Esophagus squamous epithelium (tissue), 5 donors: Measurements from ENCODE around the gene BRPF1. TPM values are rescaled to one million over a fixed set of nuclear protein-coding genes. Genes with fewer than 3 reads are reported as not detected.
A peak's percentile ranks its signal among the peaks of the same experiment; 100 is the strongest.

Experiments
- DNase-seq: peaks from one replicate; lab custom pipeline; 2025; lab: John Stamatoyannopoulos, UW
- H3K27ac ChIP-seq, 4 donors: fragments of 200-600 bp; sonication (generic); one replicate each; pipeline ENCODE4 v1.5.1; 2016 to 2019; ENCODE audit warnings: mild to moderate bottlenecking in 1 of 4
- H3K27me3 ChIP-seq, 4 donors: fragments of 200-600 bp; sonication (generic); 1 replicate in 3 of 4; 2 replicates in 1 of 4; pipeline versions ENCODE4 v1.5.1 to v1.6.0; 2017 to 2021; ENCODE audit warnings: antibody characterized with exemption in 1 of 4
- H3K36me3 ChIP-seq, 3 donors: fragments of 200-600 bp; sonication (generic); one replicate each; pipeline ENCODE4 v1.5.1; 2016 to 2019
- H3K4me1 ChIP-seq, 3 donors: fragments of 200-600 bp; sonication (generic); one replicate each; pipeline ENCODE4 v1.5.1; 2017 to 2019
- H3K4me3 ChIP-seq, 4 donors: fragments of 200-600 bp; sonication (generic); 1 replicate in 3 of 4; 2 replicates in 1 of 4; pipeline ENCODE4 v1.5.1; 2016 to 2019; ENCODE audit warnings: mild to moderate bottlenecking in 2 of 4, moderate library complexity in 1 of 4
- H3K9me3 ChIP-seq, 3 donors: fragments of 200-600 bp; sonication (generic); one replicate each; pipeline ENCODE4 v1.5.1; 2016 to 2019
- CTCF ChIP-seq, 6 experiments: fragments of 450-650 bp in 4 of 6; fragments of 200-600 bp in 2 of 6; sonication (generic) in 2 of 6; IDR thresholded peaks; one replicate each; pipeline ENCODE4 v1.5.1; 2016 to 2019; ENCODE audit warnings: antibody characterized with exemption in 6 of 6, mild to moderate bottlenecking in 4 of 6, moderate library complexity in 4 of 6
- POLR2A ChIP-seq, 4 donors: fragments of 450-650 bp; IDR thresholded peaks; one replicate each; pipeline ENCODE4 v1.6.1; 2017; ENCODE audit warnings: antibody characterized with exemption in 4 of 4, mild to moderate bottlenecking in 4 of 4, moderate library complexity in 3 of 4
- WGBS, 2 donors: methylation state at CpG; one replicate each; pipeline ENCODE4 v1.1.5; 2018; 5-methylcytosine and 5-hydroxymethylcytosine counted together
- intact Hi-C: fragments of 100-400 bp; cut with DNase I; formaldehyde crosslinking; loops from one replicate; pipeline ENCODE4 v1.15.0; 2022
- total RNA-seq, 4 donors: library from RNA; depleted of rRNA; stranded (reverse); fragments of >200 nt; gene quantifications; one replicate each; pipeline ENCODE4 v1.1.0, GENCODE V29; 2016
- donor health status: DM: yes; HTN: yes; CAD: no.

The BRPF1 gene
- total RNA-seq, 4 donors from 2014 or later, result 9.8 to 18.3 (median 15.4) TPM

- 79 to 82% methylated on average over 3 of the region's 6 CpGs for WGBS, 2 donors
- H3K36me3 ChIP-seq, result peaks cover 5 to 52% (median 5%) of the 10 kb centered on the region in 3 donors
- no peak overlapping the region for H3K27ac ChIP-seq
- no peaks in the 10 kb centered on the region for H3K27me3 ChIP-seq
- peaks cover 0 to 32% (median 4%) of the 10 kb centered on the region in 3 donors for H3K4me1 ChIP-seq
- intact Hi-C loops, result no loop called here
- DNase-seq, result no peak
- H3K4me3 ChIP-seq, result no peak overlapping the region
- no peaks in the 10 kb centered on the region for H3K9me3 ChIP-seq
- TF ChIP-seq POLR2A (IDR thresholded peaks at IDR 0.05) (no peak), CTCF (IDR thresholded peaks at IDR 0.05) (no peak)
These were observed 47.6 kb downstream of the BRPF1 start for GRCh38 chr3:9779075-9779593.

DNA sequence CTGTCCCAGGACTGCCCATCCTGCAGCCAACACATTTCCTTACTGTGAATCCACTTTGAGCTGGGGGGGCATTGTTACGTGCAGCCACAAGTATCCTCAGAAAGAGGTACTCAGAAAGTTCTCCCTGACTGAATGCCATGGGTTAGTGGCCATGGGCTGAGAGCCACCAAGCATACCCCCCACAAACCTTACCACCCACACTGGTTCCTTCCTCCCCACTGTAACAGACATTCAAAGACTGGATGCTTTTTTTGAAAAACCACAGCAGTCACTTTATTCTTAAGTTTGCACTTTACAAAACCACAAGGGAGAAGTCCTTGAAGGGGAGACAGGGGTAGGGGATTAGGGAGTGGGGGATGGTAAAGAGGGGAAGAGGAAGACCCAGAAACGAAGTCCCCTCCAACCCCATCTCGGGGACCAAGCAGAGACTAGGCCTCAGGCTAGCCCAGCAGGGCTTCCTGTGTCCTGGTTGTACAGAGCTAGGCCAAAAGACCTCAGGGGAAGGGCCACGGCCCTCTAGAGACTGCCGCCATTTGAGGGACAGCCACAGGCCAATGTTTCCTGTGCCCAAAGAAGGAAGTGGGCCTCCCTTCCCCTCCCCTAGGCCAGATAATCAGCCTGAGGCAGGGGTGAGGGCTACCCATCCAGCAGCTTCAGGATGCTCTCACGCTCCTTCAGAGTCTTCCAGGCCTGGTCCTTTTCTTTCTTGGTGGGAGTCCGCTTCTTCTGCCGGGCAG is 48.4 kb downstream of the BRPF1 start:
- TF ChIP-seq CTCF (IDR thresholded peaks at IDR 0.05) (no peak), POLR2A (IDR thresholded peaks at IDR 0.05) (no peak)
- peaks cover 5 to 60% (median 5%) of the 10 kb centered on the region in 3 donors for H3K36me3 ChIP-seq
- WGBS, 2 donors, result 53 to 59% methylated on average over 3 to 5 of the region's 8 CpGs

DNA sequence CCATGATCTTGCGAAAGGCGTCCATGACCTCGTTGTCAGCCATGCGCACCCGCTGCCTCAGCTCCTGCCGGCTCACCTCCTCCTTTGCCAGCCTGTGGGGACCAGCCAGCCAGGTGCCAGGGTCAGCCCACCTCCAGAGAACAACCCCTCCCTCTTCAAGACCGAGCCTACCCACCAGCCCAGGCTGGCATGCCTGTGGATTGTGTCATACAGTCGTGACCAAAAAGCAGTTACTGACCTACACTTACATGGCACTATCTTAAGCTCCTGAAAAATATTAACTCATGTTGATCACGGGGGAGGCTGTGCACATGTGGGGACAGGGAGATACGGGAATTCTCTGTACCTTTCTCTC is 48.9 kb downstream of the BRPF1 start:
- 73 to 76% methylated on average over 3 to 9 of the region's 10 CpGs for WGBS, 2 donors
- peak overlapping the region in 3 of 4 donors; percentile 13 to 76 (median 40) for H3K27ac ChIP-seq

More for the DNA sequence above, 48.4 kb downstream of the BRPF1 start:
- no peaks in the 10 kb centered on the region for H3K9me3 ChIP-seq
- no peak for DNase-seq
- no peaks in the 10 kb centered on the region for H3K27me3 ChIP-seq
- H3K4me3 ChIP-seq, result no peak overlapping the region
- intact Hi-C loops, result no loop called here
- H3K27ac ChIP-seq, result peak overlapping the region; percentile 13 to 76 (median 34)
- H3K4me1 ChIP-seq, result peaks cover 0 to 32% (median 4%) of the 10 kb centered on the region in 3 donors

GRCh38 chr3:9780910-9781309 is 49.4 kb downstream of the BRPF1 start:
- TF ChIP-seq POLR2A (IDR thresholded peaks at IDR 0.05), result no peak
- no peak for TF ChIP-seq CTCF (IDR thresholded peaks at IDR 0.05)
- Histone ChIP-seq H3K4me1 (peaks cover 0 to 32% (median 4%) of the 10 kb centered on the region in 3 donors), H3K9me3 (no peaks in the 10 kb centered on the region), H3K4me3 (no peak overlapping the region), H3K36me3 (peaks cover 5 to 70% (median 10%) of the 10 kb centered on the region in 3 donors), H3K27ac (peak overlapping the region in 2 of 4 donors; percentile 13 to 76), H3K27me3 (no peaks in the 10 kb centered on the region)
- DNase-seq, result no peak
- WGBS, 2 donors, result 81 to 89% methylated on average over 4 of the region's 4 CpGs
- intact Hi-C loops, result no loop called here

More for the DNA sequence above, 48.9 kb downstream of the BRPF1 start:
- TF ChIP-seq POLR2A (IDR thresholded peaks at IDR 0.05) (no peak), CTCF (IDR thresholded peaks at IDR 0.05) (no peak)
- DNase-seq, result no peak
- no peak overlapping the region for H3K4me3 ChIP-seq
- intact Hi-C loops, result no loop called here
- no peaks in the 10 kb centered on the region for H3K27me3 ChIP-seq
- peaks cover 0 to 32% (median 4%) of the 10 kb centered on the region in 3 donors for H3K4me1 ChIP-seq
- H3K9me3 ChIP-seq, result no peaks in the 10 kb centered on the region
- H3K36me3 ChIP-seq, result peaks cover 5 to 65% (median 6%) of the 10 kb centered on the region in 3 donors

DNA sequence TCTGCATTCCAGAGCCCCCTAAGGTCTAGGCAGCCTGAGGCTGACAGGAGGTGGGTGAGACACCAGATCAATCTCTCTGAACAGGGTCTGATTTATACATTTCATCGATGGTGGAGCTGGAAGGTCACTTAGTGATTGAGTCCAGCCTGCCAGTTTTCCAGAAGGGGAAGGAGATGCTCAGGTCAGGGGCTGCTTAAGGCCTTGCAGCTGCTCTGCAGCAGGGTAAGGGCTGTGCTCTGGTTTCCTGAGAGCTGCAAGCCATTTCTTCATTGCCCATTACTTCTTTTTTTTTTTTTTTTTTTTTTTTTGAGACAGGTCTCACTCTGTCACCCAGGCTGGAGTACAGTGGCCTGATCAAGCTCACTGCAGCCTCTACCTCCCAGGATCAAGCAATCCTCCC is 50.0 kb downstream of the BRPF1 start:
- peaks cover 5 to 76% (median 14%) of the 10 kb centered on the region in 3 donors for H3K36me3 ChIP-seq
- H3K27ac ChIP-seq, result peak overlapping the region in 1 of 4 donors; percentile 6
- DNase-seq, result no peak
- peaks cover 0 to 32% (median 4%) of the 10 kb centered on the region in 3 donors for H3K4me1 ChIP-seq
- H3K9me3 ChIP-seq, result no peaks in the 10 kb centered on the region
- intact Hi-C loops, result no loop called here
- 55 to 56% methylated on average over 1 of the region's 1 CpG for WGBS, 2 donors
- no peaks in the 10 kb centered on the region for H3K27me3 ChIP-seq
- no peak overlapping the region for H3K4me3 ChIP-seq
- TF ChIP-seq POLR2A (IDR thresholded peaks at IDR 0.05) (no peak), CTCF (IDR thresholded peaks at IDR 0.05) (no peak)
